Gastroesophageal sphincter (tissue), 3 donors: ENCODE results near the gene TAF1.

Experiments used
- CTCF ChIP-seq, 4 experiments: fragments of 200-600 bp in 2 of 4; fragments of 450-650 bp in 2 of 4; sonication (generic) in 1 of 4; IDR thresholded peaks; one replicate each; pipeline ENCODE4 v1.5.1; 2017 to 2019; ENCODE audit warnings: antibody characterized with exemption in 4 of 4, mild to moderate bottlenecking in 2 of 4, moderate library complexity in 2 of 4
- EP300 ChIP-seq: sonication (generic); formaldehyde crosslinking; IDR thresholded peaks from one replicate; pipeline ENCODE4 v1.6.1; 2017; ENCODE audit warnings: antibody characterized with exemption, mild to moderate bottlenecking
- POLR2A ChIP-seq, 2 donors: fragments of 450-650 bp; IDR thresholded peaks; one replicate each; pipeline ENCODE4 v1.6.1; 2017; ENCODE audit warnings: antibody characterized with exemption in 2 of 2, mild to moderate bottlenecking in 2 of 2, moderate library complexity in 1 of 2

- no peak for TF ChIP-seq POLR2A (IDR thresholded peaks at IDR 0.05)
- TF ChIP-seq CTCF (IDR thresholded peaks at IDR 0.05), result no peak
- no peak for TF ChIP-seq EP300
These were observed 1.9 kb upstream of the TAF1 start for GRCh38 chrX:71364221-71364620.
